GM12864 (cell line): Measurements from ENCODE around the gene MGMT.
"Not testable (repeated sequence)": the region's sequence is repeated elsewhere in the genome, so short reads cannot be mapped to it uniquely, and the experiment has no call there.

Experiments
- DNase-seq: peaks from one replicate; pipeline ENCODE4 v3.0.0-alpha.2; 2011; ENCODE audit warnings: low read depth
- H3K4me3 ChIP-seq: 2 replicates; pipeline ENCODE4 v1.5.1; 2011; ENCODE audit warnings: mild to moderate bottlenecking, low read depth, low read length, control low read depth
- CTCF ChIP-seq: IDR thresholded peaks from 2 replicates; pipeline ENCODE4 v1.5.1; 2011; ENCODE audit warnings: low read depth, mild to moderate bottlenecking, moderate library complexity, low read length, control low read depth, inconsistent platforms; ENCODE audit errors: missing control alignments

The MGMT gene

GRCh38 chr10:129426606-129427005 lies 40.4 kb upstream of the MGMT start:
- DNase-seq, result no peak
- H3K4me3 ChIP-seq, result no peak overlapping the region
- no peak for TF ChIP-seq CTCF

GRCh38 chr10:129433266-129433665 lies 33.8 kb upstream of the MGMT start:
- TF ChIP-seq CTCF, result no peak

DNA sequence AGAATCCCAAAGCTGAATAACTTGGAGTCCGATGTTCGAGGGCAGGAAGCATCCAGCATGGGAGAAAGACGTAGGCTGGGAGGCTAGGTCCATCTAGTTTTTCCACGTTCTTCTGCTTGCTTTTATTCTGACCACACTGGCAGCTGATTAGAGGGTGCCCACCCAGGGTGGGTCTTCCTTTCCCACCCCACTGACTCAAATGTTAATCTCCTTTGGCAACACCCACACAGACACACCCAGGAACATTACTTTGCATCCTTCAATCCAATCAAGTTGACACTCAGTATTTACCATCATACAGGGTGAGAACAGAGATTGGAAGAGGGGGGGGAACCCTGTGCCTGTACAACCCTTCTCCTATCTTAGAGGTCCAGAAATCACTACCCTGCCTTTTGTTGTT lies 31.3 kb upstream of the MGMT start:
- DNase-seq, H3K4me3 ChIP-seq: not testable (repeated sequence)

More at GRCh38 chr10:129433266-129433665, 33.8 kb upstream of the MGMT start:
- no peak overlapping the region for H3K4me3 ChIP-seq
- DNase-seq, result no peak

DNA sequence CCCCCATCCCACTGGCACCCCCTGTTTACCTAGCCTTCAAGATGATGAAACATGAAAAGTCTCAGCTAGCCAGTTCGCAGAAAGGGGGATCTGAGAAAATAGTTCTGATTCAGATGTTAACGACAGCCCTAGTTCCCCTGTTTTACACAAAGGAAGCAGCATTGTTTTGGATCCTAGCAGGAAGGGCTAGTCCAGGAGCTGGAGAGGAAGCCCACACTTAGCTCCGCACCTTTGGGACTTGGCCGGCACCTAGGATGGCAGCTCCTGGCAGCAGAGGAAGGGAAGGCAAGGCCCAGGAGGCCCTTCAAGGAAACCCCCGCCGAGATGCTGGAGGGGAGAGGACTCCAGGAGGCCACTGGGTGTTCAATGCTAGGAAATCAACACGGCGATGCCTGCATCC lies 29.0 kb upstream of the MGMT start:
- TF ChIP-seq CTCF, result no peak
- no peak overlapping the region for H3K4me3 ChIP-seq
- DNase-seq, result no peak

DNA sequence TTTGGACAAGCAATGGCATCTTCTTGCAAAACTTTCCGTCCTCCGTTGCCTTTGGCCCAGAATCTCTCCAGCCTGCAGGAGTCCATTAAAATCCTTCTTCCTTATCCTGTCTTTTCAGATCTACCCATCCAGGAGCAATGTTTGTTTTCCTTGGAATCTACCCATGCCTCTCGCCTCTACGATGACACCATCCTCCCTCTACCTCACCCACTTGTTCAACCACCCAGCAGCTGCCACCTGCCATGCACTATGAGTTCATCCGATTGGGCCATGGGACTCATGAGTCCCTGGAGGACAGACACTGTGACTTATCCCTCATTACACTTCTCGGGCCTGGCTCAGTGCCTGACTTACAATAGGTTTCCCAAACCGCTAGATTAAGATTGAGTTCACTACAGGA lies 26.8 kb upstream of the MGMT start:
- DNase-seq, result no peak
- no peak for TF ChIP-seq CTCF
- H3K4me3 ChIP-seq, result no peak overlapping the region

GRCh38 chr10:129440722-129441316 lies 26.2 kb upstream of the MGMT start:
- DNase-seq, result no peak
- H3K4me3 ChIP-seq, result no peak overlapping the region
- TF ChIP-seq CTCF, result no peak

DNA sequence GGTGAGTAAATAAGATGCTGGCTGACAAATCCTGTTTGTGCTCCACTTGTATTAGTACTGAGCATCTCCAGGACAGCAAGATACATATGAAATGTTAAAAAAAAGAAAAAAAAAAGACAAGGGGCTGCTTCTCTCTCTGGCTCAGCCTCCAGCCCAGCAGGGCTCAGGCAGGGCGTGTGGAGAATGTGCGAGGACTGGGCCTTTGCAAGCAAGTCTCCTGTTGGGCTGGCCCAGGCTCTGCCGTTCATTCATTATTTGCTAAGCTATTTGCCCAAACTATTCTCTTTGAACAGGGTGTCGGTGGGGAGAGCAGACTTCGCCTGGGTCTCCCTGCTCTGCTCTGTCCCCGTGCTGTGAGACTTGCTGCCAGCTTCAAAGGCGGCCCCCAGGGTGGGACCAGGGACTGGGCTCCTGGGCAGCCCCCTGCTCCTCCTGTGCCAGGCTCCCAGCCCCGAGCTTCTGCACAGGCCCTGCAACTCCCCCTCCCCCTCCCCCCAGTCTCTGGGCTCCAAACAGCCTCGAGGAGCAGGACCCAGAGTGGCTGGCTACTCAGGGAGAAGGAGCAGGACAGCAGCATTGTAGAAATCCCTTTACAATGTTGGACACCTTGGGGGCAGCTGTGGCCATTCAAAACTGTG lies 25.6 kb upstream of the MGMT start:
- DNase-seq, result no peak
- TF ChIP-seq CTCF, result no peak
- H3K4me3 ChIP-seq, result no peak overlapping the region
